Stromal cell of bone marrow (primary cell): ENCODE data around the gene CHRND.

Experiments
- DNase-seq: peaks from one replicate; pipeline ENCODE4 v3.0.0-alpha.2; 2012; ENCODE audit warnings: low read depth

CHRND gene

GRCh38 chr2:232488097-232488711, 37.8 kb upstream of the CHRND start:
- no peak for DNase-seq

- no peak for DNase-seq
These were observed 37.1 kb upstream of the CHRND start for GRCh38 chr2:232488721-232489300.

DNA sequence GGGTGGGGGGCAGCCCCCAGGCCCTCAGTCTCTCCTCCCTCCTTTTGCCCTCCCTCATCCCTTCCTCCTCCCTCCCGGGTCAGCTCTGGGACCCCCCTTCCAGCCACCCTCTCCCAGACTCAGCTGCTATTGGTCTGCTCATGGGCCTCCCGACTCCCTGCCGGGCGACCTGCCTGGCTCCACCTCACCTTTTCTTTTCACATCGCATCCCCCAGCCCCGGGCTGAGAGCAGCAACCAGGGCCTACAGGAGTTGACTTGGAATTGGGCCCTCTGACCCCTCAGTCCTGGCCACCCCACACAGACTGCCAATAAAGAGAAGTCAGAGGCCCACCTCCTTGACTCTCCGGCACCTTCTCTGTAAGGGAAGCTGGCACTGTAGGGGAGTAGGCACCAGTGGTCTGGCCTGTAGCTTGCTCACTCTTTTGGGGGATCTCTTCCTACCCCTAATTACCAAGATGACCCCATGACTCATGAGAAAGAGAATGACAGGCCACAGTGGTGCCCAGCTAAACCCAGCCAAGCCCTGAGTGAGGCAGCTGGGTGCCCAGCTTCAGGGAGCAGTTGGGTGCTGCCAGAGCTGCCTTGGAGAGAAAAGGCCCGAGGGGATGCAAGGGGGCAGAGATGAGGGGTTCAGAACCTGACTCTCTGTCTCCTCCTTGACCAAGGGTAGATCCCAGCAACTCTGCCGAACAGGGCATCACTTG, 36.3 kb upstream of the CHRND start:
- DNase-seq, result no peak

GRCh38 chr2:232490221-232491138, 35.5 kb upstream of the CHRND start:
- no peak for DNase-seq

DNA sequence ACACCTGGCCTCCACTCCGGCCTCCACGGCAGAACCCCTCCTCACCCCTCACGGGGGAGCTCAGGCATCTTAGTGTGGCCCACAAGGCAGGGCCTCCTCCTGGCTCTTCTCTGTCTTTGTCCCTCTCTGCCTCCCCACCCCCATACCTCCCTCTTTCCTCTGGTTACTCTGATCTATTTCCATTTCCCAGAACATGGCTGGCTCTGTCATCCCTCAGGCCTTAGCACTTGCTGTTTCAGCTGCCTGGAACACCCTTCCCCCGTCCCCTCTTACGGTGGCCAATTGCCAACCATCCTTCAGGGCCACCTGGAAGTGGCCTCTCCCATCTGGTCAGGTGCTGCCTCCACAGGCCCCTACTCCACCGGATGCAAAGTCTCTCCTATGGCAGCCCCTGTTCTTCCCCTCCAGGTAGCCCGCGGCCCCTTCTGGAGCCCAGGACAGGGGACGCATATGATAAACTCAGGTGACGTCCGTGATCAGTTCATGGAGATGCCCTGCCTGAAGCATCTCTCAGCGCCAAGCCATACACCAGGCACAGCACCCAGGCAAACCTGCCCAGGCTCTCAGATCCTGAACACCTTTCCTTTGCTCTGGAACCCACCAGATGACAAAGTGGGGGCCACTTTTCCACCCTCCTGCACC, 34.7 kb upstream of the CHRND start:
- DNase-seq, result no peak

GRCh38 chr2:232492236-232492848, 33.6 kb upstream of the CHRND start:
- DNase-seq, result no peak

DNA sequence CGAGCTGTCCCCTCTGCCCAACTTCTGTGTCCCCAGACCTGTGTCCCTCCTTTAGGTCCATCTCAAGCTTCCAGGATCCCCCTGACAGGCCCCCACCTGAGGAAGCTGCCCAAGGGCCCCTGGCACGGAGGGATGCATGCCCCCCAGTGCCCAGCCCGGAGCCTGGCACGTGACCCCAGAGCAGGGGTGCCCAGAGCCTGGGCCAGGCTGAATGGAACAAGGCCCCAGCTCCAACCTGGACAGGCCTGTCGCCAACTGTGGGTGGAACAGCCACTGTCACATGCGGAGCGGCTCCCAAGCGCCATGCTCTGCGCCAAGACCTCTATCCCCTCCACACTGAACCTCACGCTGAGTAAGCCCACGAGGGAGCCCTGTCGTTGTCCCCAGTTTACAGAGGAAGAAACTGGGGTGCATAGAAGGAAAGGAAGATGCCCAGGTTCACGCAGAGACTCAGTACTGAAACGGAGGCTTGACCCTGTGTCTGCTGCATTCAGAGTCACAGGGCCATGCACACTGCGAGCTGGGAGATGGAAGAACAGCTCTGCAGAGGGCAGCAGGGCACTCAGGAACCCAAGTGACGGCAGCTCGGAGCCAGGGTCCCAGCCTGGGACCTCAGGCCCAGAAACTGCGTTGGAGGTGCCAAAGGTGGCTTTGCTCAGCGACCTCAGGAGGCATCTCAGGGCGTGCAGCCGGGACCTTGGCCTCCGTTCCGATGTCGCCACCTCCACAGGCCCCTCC, 32.8 kb upstream of the CHRND start:
- DNase-seq, result no peak

GRCh38 chr2:232493701-232494474, 32.1 kb upstream of the CHRND start:
- DNase-seq, result no peak

GRCh38 chr2:232494542-232494941, 31.4 kb upstream of the CHRND start:
- no peak for DNase-seq

DNA sequence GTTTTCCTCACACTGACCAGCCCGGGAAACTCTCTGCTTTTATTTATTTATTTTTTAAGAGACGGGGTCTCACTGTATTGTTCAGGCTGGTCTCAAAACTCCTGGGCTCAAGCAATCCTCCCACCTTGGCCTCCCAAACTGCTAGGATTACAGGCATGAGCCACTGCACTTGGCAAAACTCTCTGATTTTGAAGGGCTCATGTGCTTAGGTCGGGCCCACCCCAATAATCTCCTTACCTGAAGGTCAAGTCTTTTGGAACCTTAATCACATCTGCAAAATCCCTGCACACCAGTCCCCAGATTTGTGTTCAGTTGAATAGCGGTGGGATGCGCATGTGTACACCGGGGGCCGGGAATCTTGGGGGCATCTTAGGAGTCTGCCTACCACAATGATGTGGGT, 30.7 kb upstream of the CHRND start:
- DNase-seq, result no peak

DNA sequence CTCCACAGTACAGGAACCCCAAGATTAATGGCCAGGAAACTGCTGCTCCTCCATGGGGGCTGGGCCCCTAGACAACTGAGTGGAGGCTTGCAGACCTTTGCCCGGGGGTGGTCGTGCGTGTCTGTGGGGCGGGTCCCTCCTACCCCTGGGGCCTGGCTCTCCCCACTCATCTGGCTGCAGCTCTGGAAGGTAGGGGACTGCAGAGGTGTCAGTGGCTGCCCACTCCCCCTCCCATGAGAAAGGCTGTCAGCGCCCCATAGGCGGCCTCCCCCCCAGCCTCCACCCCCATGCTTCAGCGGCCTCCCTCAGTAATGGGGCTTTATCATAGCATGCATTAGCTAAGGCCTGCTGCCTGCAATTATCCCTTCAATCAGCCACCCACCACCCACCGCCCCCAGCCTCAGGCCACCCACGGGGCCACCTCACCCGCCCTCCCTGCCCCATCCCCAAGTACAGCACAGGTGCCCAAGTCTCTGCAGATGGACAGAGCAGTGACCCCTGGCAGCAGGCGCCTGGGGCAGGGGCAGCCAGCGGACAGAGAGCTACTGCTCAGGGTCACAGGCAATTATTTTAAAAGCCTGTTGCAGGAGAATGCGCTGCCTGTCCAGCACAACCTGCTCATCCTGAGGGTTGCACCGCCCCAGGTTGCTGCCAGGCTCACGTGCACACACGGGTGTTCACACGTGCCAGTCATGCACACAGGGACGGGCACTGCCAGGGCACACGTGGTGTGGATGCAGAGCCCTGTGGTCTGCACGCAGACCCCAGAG, 29.3 kb upstream of the CHRND start:
- no peak for DNase-seq

DNA sequence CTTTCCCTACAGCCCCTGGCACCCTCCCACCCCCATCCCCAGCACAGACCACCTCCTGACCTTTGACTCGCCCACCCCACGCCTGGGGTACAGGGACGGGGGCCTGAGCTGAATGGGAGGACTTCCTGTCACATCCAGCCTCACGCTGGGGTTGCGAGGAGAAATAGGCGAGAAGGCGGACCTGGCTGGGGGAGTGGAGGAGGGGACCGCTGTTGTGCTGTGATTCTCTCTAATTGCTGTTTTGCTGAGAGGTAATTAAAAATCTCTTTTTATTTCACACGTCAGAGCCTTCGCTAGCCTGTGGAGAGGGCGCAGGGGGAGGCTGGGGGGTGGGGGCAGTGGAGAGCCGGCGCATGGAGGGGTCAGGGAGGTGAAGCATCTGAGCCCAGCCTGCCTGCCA, 28.6 kb upstream of the CHRND start:
- no peak for DNase-seq

DNA sequence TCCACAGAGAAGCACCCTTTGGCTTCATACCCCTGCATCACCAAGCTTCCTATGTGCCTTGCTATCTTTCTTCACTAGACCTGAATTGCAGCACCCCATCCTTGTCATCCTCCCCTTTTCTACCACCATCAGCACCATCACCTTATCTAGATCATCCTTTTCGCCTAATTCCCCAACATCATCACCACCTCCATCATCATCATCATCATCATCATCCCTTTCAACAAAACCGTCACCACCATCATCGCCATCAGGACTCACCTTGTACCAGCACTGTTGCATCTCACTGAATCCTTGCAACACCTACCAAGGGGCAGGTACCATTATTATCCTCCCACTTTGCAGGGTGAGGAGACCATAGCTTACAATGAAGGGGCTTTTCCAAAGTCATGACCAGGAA, 27.5 kb upstream of the CHRND start:
- no peak for DNase-seq

GRCh38 chr2:232501331-232501771, 24.6 kb upstream of the CHRND start:
- no peak for DNase-seq

GRCh38 chr2:232501794-232502390, 24.1 kb upstream of the CHRND start:
- no peak for DNase-seq

DNA sequence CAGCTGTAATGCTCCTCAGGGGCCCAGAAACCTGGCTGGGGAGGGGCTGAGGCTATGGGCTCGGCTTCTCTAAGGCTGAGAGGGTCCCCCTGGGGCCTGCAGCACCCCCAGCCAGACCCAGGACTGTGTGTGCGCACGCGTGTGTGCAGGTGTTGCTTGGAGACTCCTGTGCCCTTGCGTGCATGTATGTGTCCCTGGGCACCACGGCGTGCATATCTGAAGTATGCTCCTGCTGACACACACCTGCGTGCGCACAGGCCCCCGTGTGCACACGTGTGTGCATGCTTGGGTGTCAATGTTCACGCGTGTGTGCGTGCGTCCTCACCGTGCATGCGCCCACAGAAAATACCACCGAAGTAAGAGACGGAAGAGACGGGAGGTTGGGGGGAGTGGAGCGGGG, 23.4 kb upstream of the CHRND start:
- DNase-seq, result no peak

GRCh38 chr2:232502911-232503808, 22.8 kb upstream of the CHRND start:
- no peak for DNase-seq

DNA sequence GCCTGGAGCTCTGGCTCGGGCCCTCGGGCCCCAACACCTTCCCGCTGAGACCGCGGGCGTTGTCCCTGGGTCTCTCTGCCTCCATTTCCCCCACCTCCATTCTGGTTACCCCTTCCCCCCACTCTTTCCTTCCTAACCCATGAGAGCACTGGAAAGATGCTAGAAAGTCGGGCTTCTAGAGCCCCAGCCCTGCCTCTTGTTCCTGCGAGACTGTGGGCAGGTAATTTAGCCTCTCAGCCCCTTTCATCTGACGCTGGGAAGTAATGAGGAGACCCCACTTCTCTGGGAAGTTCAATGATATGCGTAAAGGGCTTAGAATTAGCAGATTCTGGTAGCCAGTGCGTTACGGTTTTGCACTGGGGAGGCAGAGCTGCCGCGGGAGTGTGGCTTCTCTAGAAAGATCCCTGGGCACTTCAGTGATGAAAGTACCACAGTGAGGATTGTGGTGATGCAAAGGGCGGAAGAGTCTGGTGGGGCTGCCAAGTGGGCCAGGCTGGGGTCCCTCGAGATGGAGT, 22.1 kb upstream of the CHRND start:
- DNase-seq, result no peak
